Testis (tissue), 3 donors: ENCODE measurements around the gene AAMDC. TPM values are rescaled to one million over a fixed set of nuclear protein-coding genes. Genes with fewer than 3 reads are reported as not detected.

Source experiments
- DNase-seq: peaks from one replicate; pipeline ENCODE4 v3.0.0-alpha.2; 2019
- H3K27ac ChIP-seq, 2 donors: fragments of 200-600 bp; sonication (generic); one replicate each; pipeline ENCODE4 v1.5.1; 2019
- H3K27me3 ChIP-seq: fragments of 200-600 bp; sonication (generic); one replicate; pipeline ENCODE4 v1.5.1; 2019
- H3K36me3 ChIP-seq: fragments of 200-600 bp; sonication (generic); one replicate; pipeline ENCODE4 v1.5.1; 2017; ENCODE audit warnings: low read depth; ENCODE audit errors: missing control alignments
- H3K4me1 ChIP-seq: fragments of 200-600 bp; sonication (generic); one replicate; pipeline ENCODE4 v1.5.1; 2019
- H3K4me3 ChIP-seq, 2 donors: fragments of 200-600 bp; sonication (generic); one replicate each; pipeline ENCODE4 v1.5.1; 2017 to 2019
- H3K9me3 ChIP-seq: fragments of 200-600 bp; sonication (generic); one replicate; pipeline ENCODE4 v1.5.1; 2017
- CTCF ChIP-seq, 3 experiments: fragments of 450-650 bp in 2 of 3; fragments of 200-600 bp in 1 of 3; sonication (generic) in 1 of 3; IDR thresholded peaks; one replicate each; pipeline ENCODE4 v1.5.1; 2016 to 2019; ENCODE audit warnings: antibody characterized with exemption in 3 of 3, mild to moderate bottlenecking in 2 of 3, moderate library complexity in 1 of 3
- POLR2A ChIP-seq: fragments of 450-650 bp; IDR thresholded peaks from one replicate; pipeline ENCODE4 v1.6.1; 2017; ENCODE audit warnings: antibody characterized with exemption, mild to moderate bottlenecking, moderate library complexity
- WGBS, 2 donors: methylation state at CpG; one replicate each; pipeline ENCODE4 v1.1.5; 2018; 5-methylcytosine and 5-hydroxymethylcytosine counted together
- intact Hi-C: fragments of 100-400 bp; cut with DNase I; formaldehyde crosslinking; loops from one replicate; pipeline ENCODE4 v1.15.1; 2023; ENCODE audit warnings: low total_unique reads
- polyA plus RNA-seq: library from polyadenylated mRNA; stranded (reverse); fragments of 350-450 nt; fragmentation: Illumina TruSeq; extraction: RNeasy Lipid Tissue Mini Kit (QIAGEN cat#74804); gene quantifications from one replicate; pipeline ENCODE4 v1.2.3, GENCODE V29; 2014; ENCODE audit warnings: low read depth, low replicate concordance; ENCODE audit not compliant: insufficient read depth
- total RNA-seq, 2 donors: library from RNA; depleted of rRNA; stranded (reverse); fragments of >200 nt; gene quantifications; one replicate each; pipeline ENCODE4 v1.2.3, GENCODE V29; 2016

Gene AAMDC
- total and polyA plus RNA-seq, 3 donors from 2014 or later, result 20.2 to 56.6 (median 22.0) TPM

DNA sequence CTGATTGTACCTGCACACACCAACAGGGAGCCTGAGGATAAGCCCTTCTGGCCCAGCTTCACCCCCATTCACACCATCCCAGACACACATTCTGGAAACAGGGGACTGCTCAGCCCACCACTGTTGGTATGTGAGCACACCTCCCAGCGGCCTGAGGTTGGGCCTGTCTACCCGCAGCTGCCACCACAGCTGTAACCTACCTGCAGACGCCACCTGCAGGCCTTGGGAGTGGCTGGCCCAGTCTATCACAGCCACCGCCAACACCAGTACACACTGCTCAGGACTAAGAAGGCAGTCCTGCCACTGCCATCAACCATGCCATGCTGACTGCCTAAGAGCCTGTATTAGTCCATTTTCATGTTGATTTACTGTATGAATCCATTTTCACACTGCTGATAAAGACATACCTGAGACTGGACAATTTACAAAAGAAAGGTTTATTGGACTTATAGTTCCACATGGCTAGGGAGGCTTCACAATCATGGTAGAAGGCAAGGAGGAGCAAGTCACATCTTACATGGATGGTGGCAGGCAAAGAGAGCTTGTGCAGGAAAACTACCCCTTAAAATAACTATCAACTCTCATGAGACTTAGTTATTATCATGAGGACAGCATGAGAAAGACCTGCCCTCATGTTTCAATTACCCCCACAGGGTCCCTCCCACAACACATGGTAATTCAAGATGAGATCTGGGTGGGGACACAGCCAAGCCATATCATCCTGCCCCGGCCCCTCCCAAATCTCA lies 31.0 kb upstream of the AAMDC start:
- Histone ChIP-seq H3K4me3 (no peak overlapping the region), H3K9me3 (no peaks in the 10 kb centered on the region), H3K27me3 (no peaks in the 10 kb centered on the region), H3K4me1 (no peaks in the 10 kb centered on the region), H3K27ac (no peak overlapping the region), H3K36me3 (no peaks in the 10 kb centered on the region)
- DNase-seq, result no peak
- TF ChIP-seq POLR2A, result no peak
- no peak for TF ChIP-seq CTCF (IDR thresholded peaks at IDR 0.05)
- 98 to 100% methylated on average over 5 of the region's 5 CpGs for WGBS, 2 donors
- intact Hi-C loops, result no loop called here

GRCh38 chr11:77791301-77791700 lies 29.6 kb upstream of the AAMDC start:
- intact Hi-C loops, result no loop called here
- Histone ChIP-seq H3K4me3 (no peak overlapping the region), H3K27me3 (no peaks in the 10 kb centered on the region), H3K4me1 (no peaks in the 10 kb centered on the region), H3K9me3 (no peaks in the 10 kb centered on the region), H3K36me3 (no peaks in the 10 kb centered on the region), H3K27ac (no peak overlapping the region)
- WGBS, 2 donors, result 92 to 95% methylated on average over 4 of the region's 4 CpGs
- no peak for DNase-seq
- TF ChIP-seq CTCF (IDR thresholded peaks at IDR 0.05) (no peak), POLR2A (no peak)

- TF ChIP-seq POLR2A (no peak), CTCF (IDR thresholded peaks at IDR 0.05) (no peak)
- no peak overlapping the region for H3K4me3 ChIP-seq
- no peaks in the 10 kb centered on the region for H3K27me3 ChIP-seq
- H3K9me3 ChIP-seq, result no peaks in the 10 kb centered on the region
- intact Hi-C loops, result no loop called here
- no peak for DNase-seq
- no peaks in the 10 kb centered on the region for H3K36me3 ChIP-seq
- H3K27ac ChIP-seq, result no peak overlapping the region
- WGBS, 2 donors, result 91 to 98% methylated on average over 2 of the region's 2 CpGs
- H3K4me1 ChIP-seq, result no peaks in the 10 kb centered on the region
Measured at GRCh38 chr11:77793972-77794371, 27.0 kb upstream of the AAMDC start.

DNA sequence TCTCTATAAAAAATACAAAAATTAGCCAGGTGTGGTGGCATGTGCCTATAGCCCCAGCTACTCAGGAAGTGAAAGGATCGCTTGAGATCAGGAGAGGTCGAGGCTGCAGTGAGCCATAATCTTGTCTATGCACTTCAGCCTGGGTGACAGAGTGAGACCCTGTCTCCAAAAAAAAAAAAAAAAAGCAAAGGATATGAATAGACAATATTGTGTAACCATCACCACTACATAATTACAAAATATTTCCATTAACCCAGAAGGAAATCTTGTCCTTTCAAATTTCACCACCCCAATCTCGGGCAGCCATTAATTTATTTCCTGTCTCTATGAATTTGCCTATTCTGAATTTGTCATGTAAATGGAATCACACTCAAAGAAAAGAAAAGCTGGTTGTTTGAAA lies 21.6 kb upstream of the AAMDC start:
- H3K36me3 ChIP-seq, result no peaks in the 10 kb centered on the region
- 71 to 85% methylated on average over 3 of the region's 3 CpGs for WGBS, 2 donors
- no peak for DNase-seq
- intact Hi-C loops, result no loop called here
- no peak overlapping the region for H3K4me3 ChIP-seq
- H3K9me3 ChIP-seq, result no peaks in the 10 kb centered on the region
- H3K27ac ChIP-seq, result no peak overlapping the region
- no peaks in the 10 kb centered on the region for H3K27me3 ChIP-seq
- no peaks in the 10 kb centered on the region for H3K4me1 ChIP-seq
- no peak for TF ChIP-seq CTCF (IDR thresholded peaks at IDR 0.05)
- TF ChIP-seq POLR2A, result no peak

- intact Hi-C loops, result no loop called here
- DNase-seq, result no peak
- TF ChIP-seq CTCF (IDR thresholded peaks at IDR 0.05), result no peak
- TF ChIP-seq POLR2A, result no peak
- Histone ChIP-seq H3K9me3 (no peaks in the 10 kb centered on the region), H3K36me3 (no peaks in the 10 kb centered on the region), H3K27ac (no peak overlapping the region), H3K27me3 (no peaks in the 10 kb centered on the region), H3K4me3 (no peak overlapping the region), H3K4me1 (no peaks in the 10 kb centered on the region)
Measured at GRCh38 chr11:77800449-77800848, 20.5 kb upstream of the AAMDC start.
